Vagina (tissue), 2 donors: ENCODE data around the gene SLC25A41.

Source experiments
- POLR2A ChIP-seq, 2 donors: fragments of 450-650 bp; IDR thresholded peaks; one replicate each; pipeline ENCODE4 v1.6.1; 2017; ENCODE audit warnings: antibody characterized with exemption in 2 of 2, mild to moderate bottlenecking in 2 of 2, moderate library complexity in 2 of 2
- POLR2AphosphoS5 ChIP-seq, 2 donors: sonication (generic); formaldehyde crosslinking; IDR thresholded peaks; one replicate each; pipeline ENCODE4 v1.9.0; 2017; ENCODE audit warnings: antibody characterized with exemption in 2 of 2, mild to moderate bottlenecking in 2 of 2, low read depth in 1 of 2; ENCODE audit not compliant: insufficient read depth in 1 of 2
- TF ChIP-seq, protein P1 (sequence below), 3 experiments: fragments of 450-650 bp in 2 of 3; fragments of 200-600 bp in 1 of 3; sonication (generic) in 1 of 3; IDR thresholded peaks; one replicate each; pipeline ENCODE4 v1.5.1; 2017 to 2019; ENCODE audit warnings: antibody characterized with exemption in 3 of 3, mild to moderate bottlenecking in 2 of 3, moderate library complexity in 2 of 3

DNA sequence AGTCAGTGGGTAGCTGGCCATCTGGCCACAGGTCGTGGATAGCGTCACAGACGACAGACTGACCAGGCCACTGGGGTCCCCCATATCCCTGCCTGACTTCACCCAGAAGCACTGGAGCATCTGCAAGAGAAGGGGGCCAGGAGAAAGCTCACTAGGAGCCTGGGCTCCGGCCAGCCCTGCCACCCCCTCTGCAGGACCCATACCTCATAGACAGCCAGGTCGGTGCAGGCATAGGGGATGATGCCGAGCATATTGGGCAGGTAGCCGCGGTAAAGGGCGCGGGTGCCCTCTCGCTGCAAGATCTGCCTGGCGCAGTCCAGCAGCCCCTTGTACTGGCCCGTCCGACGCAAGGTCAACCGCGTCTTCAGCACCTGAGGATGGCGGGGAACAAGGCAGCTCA is 6.4 kb downstream of the SLC25A41 start:
- TF ChIP-seq, protein P1, sequence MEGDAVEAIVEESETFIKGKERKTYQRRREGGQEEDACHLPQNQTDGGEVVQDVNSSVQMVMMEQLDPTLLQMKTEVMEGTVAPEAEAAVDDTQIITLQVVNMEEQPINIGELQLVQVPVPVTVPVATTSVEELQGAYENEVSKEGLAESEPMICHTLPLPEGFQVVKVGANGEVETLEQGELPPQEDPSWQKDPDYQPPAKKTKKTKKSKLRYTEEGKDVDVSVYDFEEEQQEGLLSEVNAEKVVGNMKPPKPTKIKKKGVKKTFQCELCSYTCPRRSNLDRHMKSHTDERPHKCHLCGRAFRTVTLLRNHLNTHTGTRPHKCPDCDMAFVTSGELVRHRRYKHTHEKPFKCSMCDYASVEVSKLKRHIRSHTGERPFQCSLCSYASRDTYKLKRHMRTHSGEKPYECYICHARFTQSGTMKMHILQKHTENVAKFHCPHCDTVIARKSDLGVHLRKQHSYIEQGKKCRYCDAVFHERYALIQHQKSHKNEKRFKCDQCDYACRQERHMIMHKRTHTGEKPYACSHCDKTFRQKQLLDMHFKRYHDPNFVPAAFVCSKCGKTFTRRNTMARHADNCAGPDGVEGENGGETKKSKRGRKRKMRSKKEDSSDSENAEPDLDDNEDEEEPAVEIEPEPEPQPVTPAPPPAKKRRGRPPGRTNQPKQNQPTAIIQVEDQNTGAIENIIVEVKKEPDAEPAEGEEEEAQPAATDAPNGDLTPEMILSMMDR (IDR thresholded peaks at IDR 0.05): no peak
- TF ChIP-seq POLR2A (IDR thresholded peaks at IDR 0.05) (no peak), POLR2AphosphoS5 (IDR thresholded peaks at IDR 0.05; ENCODE audit: insufficient read depth in 1 of 2, low read depth in 1 of 2) (no peak)
